ENCODE measurements around the gene FURIN. TPM values are rescaled to one million over a fixed set of nuclear protein-coding genes. Genes with fewer than 3 reads are reported as not detected.
"Not testable (repeated sequence)": the region's sequence is repeated elsewhere in the genome, so short reads cannot be mapped to it uniquely, and the experiment has no call there.

The FURIN gene
- total and polyA plus RNA-seq, 9 donors = 16.3 to 39.5 (median 34.5) TPM

DNA sequence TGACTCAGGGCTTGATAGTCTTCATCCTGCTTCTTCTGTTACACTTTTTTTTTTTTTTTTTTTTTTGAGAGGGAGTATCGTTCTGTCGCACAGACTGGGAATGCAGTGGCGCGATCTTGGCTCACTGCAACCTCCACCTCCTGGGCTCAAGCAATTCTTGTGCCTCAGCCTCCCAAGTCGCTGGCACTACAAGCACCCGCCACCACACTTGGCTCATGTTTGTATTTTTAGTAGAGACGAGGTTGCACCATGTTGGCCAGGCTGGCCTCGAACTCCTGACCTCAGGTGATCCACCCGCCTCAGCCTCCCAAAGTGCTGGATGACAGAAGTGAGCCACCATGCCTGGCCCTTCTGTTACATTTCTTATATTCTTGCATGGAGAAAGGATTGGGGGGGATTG is 6.6 kb downstream of the FURIN start:
- H3K9me3 ChIP-seq (replicated peaks; ENCODE audit: control insufficient read depth, low read depth, low read length); H3K27ac ChIP-seq (ENCODE audit: low read length); DNase-seq; H3K27me3 ChIP-seq (ENCODE audit: control insufficient read depth, insufficient read depth, low read length); H3K4me3 ChIP-seq (ENCODE audit: low read length): not testable (repeated sequence)
- WGBS (ENCODE audit: insufficient coverage) = 92% methylated on average over 5 of the region's 9 CpGs
- peaks cover 34% of the 10 kb centered on the region for H3K4me1 ChIP-seq (ENCODE audit: control insufficient read depth, insufficient read depth, low read length)
- peaks cover 46% of the 10 kb centered on the region for H3K36me3 ChIP-seq (ENCODE audit: control insufficient read depth, insufficient read depth, low read length)

DNA sequence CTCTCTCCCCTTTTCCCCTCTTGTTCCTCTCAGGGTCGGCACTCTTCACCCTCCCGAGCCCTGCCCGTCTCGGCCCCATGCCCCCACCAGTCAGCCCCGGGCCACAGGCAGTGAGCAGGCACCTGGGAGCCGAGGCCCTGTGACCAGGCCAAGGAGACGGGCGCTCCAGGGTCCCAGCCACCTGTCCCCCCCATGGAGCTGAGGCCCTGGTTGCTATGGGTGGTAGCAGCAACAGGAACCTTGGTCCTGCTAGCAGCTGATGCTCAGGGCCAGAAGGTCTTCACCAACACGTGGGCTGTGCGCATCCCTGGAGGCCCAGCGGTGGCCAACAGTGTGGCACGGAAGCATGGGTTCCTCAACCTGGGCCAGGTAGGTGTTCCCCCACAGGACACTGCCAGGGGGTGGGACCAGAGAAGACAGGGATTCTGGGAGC is 7.2 kb downstream of the FURIN start:
- Histone ChIP-seq H3K27ac (ENCODE audit: low read length) (no peak overlapping the region), H3K4me3 (ENCODE audit: low read length) (no peak overlapping the region), H3K36me3 (ENCODE audit: control insufficient read depth, insufficient read depth, low read length) (peaks cover 52% of the 10 kb centered on the region), H3K4me1 (ENCODE audit: control insufficient read depth, insufficient read depth, low read length) (peaks cover 29% of the 10 kb centered on the region), H3K27me3 (ENCODE audit: control insufficient read depth, insufficient read depth, low read length) (no peaks in the 10 kb centered on the region), H3K9me3 (replicated peaks; ENCODE audit: control insufficient read depth, low read depth, low read length) (no peaks in the 10 kb centered on the region)
- no peak for DNase-seq
- 95% methylated on average over 11 of the region's 12 CpGs for WGBS (ENCODE audit: insufficient coverage)

DNA sequence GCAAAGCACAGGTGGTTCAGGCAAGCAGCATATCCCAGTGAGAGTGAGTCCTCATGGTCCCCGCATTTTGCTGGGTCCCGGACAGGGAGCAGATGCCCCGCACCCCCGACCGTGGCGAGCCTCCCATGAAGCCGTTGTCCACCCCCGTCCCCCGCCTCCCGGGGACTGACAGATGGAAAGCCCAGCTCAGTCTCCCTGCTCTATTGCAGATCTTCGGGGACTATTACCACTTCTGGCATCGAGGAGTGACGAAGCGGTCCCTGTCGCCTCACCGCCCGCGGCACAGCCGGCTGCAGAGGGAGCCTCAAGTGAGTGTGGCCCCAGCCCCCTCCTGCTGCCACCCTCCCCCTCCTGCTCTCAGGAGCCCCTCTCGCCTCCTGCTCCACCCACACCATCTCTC is 7.7 kb downstream of the FURIN start:
- no peak for DNase-seq
- Histone ChIP-seq H3K27ac (ENCODE audit: low read length) (no peak overlapping the region), H3K27me3 (ENCODE audit: control insufficient read depth, insufficient read depth, low read length) (no peaks in the 10 kb centered on the region), H3K4me3 (ENCODE audit: low read length) (no peak overlapping the region), H3K9me3 (replicated peaks; ENCODE audit: control insufficient read depth, low read depth, low read length) (no peaks in the 10 kb centered on the region), H3K36me3 (ENCODE audit: control insufficient read depth, insufficient read depth, low read length) (peaks cover 57% of the 10 kb centered on the region), H3K4me1 (ENCODE audit: control insufficient read depth, insufficient read depth, low read length) (peaks cover 24% of the 10 kb centered on the region)
- 92% methylated on average over 20 of the region's 20 CpGs for WGBS (ENCODE audit: insufficient coverage)

DNA sequence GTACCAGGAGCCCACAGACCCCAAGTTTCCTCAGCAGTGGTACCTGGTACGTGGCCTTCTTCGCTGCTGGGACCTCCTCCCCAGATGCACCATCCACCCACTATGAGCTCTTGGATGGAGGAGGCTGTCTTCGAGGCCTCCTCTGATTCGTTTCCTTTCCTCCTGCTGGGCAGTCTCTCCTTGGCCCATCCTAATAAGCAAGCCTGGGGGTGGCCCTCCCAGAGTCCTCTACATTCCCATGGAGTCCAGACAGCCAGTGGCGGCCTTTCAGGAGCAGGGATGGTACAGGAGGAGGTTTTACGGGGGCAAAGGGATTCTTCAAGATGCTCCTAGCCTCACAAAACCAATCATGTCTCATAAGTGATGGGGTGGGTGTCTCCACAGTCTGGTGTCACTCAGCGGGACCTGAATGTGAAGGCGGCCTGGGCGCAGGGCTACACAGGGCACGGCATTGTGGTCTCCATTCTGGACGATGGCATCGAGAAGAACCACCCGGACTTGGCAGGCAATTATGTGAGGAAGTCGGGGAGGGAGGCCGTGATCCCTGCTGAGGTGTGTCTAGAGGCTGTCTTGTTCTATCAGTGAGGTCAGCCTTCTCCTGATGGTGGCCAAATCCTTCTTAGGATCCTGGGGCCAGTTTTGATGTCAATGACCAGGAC is 8.3 kb downstream of the FURIN start:
- H3K27me3 ChIP-seq (ENCODE audit: control insufficient read depth, insufficient read depth, low read length) = no peaks in the 10 kb centered on the region
- 96% methylated on average over 8 of the region's 15 CpGs for WGBS (ENCODE audit: insufficient coverage)
- H3K36me3 ChIP-seq (ENCODE audit: control insufficient read depth, insufficient read depth, low read length) = peaks cover 63% of the 10 kb centered on the region
- H3K27ac ChIP-seq (ENCODE audit: low read length) = no peak overlapping the region
- H3K9me3 ChIP-seq (replicated peaks; ENCODE audit: control insufficient read depth, low read depth, low read length) = no peaks in the 10 kb centered on the region
- H3K4me1 ChIP-seq (ENCODE audit: control insufficient read depth, insufficient read depth, low read length) = peaks cover 24% of the 10 kb centered on the region
- H3K4me3 ChIP-seq (ENCODE audit: low read length) = no peak overlapping the region
- no peak for DNase-seq

DNA sequence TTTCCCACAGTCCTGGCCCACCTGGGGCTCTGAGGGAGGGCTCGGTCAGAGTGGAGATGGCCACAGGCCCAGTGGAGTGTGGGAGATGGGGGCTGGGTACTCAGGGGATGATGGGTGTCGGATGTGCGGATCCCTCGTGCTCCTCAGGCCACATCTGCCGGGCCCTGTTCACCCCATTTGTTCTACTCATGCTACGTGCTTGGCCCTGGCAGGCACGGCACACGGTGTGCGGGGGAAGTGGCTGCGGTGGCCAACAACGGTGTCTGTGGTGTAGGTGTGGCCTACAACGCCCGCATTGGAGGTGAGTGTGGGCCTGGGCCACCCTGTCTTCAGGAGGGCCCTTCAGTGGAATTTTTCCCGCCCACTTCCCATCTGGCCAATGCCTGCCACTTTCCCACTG is 8.9 kb downstream of the FURIN start:
- WGBS (ENCODE audit: insufficient coverage) = 89% methylated on average over 6 of the region's 14 CpGs
- H3K27me3 ChIP-seq (ENCODE audit: control insufficient read depth, insufficient read depth, low read length) = no peaks in the 10 kb centered on the region
- DNase-seq = no peak
- no peak overlapping the region for H3K27ac ChIP-seq (ENCODE audit: low read length)
- peaks cover 22% of the 10 kb centered on the region for H3K4me1 ChIP-seq (ENCODE audit: control insufficient read depth, insufficient read depth, low read length)
- H3K9me3 ChIP-seq (replicated peaks; ENCODE audit: control insufficient read depth, low read depth, low read length) = no peaks in the 10 kb centered on the region
- no peak overlapping the region for H3K4me3 ChIP-seq (ENCODE audit: low read length)
- H3K36me3 ChIP-seq (ENCODE audit: control insufficient read depth, insufficient read depth, low read length) = peaks cover 66% of the 10 kb centered on the region

DNA sequence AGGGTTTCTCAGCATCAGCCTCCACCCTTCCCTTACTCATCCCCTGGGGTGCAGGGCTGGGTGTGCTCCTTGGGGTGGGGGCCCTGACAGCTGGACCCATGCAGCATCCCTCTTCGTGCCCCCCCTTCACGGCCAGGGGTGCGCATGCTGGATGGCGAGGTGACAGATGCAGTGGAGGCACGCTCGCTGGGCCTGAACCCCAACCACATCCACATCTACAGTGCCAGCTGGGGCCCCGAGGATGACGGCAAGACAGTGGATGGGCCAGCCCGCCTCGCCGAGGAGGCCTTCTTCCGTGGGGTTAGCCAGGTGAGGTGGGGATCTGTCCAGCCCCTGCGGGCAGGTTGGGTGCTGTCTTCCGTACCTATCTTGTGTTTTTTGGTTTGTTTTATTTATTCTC is 9.6 kb downstream of the FURIN start:
- Histone ChIP-seq H3K4me1 (ENCODE audit: control insufficient read depth, insufficient read depth, low read length) (peaks cover 16% of the 10 kb centered on the region), H3K4me3 (ENCODE audit: low read length) (no peak overlapping the region), H3K27me3 (ENCODE audit: control insufficient read depth, insufficient read depth, low read length) (no peaks in the 10 kb centered on the region), H3K36me3 (ENCODE audit: control insufficient read depth, insufficient read depth, low read length) (peaks cover 66% of the 10 kb centered on the region), H3K9me3 (replicated peaks; ENCODE audit: control insufficient read depth, low read depth, low read length) (no peaks in the 10 kb centered on the region), H3K27ac (ENCODE audit: low read length) (no peak overlapping the region)
- no CpG with 5 or more reads among the region's 14 CpGs for WGBS (ENCODE audit: insufficient coverage)
- no peak for DNase-seq

DNA sequence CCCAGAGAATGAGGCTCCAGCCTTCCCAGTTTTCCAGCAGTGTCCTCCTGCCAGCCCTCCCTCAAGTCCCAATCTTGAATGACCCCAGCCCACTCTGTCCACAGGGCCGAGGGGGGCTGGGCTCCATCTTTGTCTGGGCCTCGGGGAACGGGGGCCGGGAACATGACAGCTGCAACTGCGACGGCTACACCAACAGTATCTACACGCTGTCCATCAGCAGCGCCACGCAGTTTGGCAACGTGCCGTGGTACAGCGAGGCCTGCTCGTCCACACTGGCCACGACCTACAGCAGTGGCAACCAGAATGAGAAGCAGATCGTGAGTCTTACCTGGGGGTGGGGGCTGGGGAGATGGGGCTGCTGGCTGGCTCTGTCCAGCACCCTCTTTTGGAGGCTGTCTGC is 10.3 kb downstream of the FURIN start:
- Histone ChIP-seq H3K4me1 (ENCODE audit: control insufficient read depth, insufficient read depth, low read length) (peaks cover 15% of the 10 kb centered on the region), H3K27ac (ENCODE audit: low read length) (no peak overlapping the region), H3K36me3 (ENCODE audit: control insufficient read depth, insufficient read depth, low read length) (peaks cover 66% of the 10 kb centered on the region), H3K4me3 (ENCODE audit: low read length) (no peak overlapping the region), H3K27me3 (ENCODE audit: control insufficient read depth, insufficient read depth, low read length) (no peaks in the 10 kb centered on the region), H3K9me3 (replicated peaks; ENCODE audit: control insufficient read depth, low read depth, low read length) (no peaks in the 10 kb centered on the region)
- no peak for DNase-seq
- 90% methylated on average over 14 of the region's 15 CpGs for WGBS (ENCODE audit: insufficient coverage)

DNA sequence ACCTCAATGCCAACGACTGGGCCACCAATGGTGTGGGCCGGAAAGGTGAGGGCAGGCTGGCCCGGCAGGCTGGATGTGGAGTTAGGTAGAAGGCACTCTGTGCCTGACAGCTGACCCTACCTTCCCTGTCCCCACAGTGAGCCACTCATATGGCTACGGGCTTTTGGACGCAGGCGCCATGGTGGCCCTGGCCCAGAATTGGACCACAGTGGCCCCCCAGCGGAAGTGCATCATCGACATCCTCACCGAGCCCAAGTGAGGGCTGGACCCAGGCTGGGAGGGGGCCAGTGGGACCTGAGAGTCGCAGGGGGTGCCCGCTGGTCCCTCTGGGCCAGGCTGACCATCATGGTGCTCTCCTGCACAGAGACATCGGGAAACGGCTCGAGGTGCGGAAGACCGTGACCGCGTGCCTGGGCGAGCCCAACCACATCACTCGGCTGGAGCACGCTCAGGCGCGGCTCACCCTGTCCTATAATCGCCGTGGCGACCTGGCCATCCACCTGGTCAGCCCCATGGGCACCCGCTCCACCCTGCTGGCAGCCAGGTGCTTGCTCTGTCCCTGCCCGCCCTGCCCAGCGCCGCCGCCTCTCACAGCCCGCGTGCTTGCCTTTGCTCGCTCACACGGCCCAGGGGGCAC is 11.5 kb downstream of the FURIN start:
- peaks cover 17% of the 10 kb centered on the region for H3K4me1 ChIP-seq (ENCODE audit: control insufficient read depth, insufficient read depth, low read length)
- WGBS (ENCODE audit: insufficient coverage) = 93% methylated on average over 34 of the region's 35 CpGs
- H3K9me3 ChIP-seq (replicated peaks; ENCODE audit: control insufficient read depth, low read depth, low read length) = no peaks in the 10 kb centered on the region
- no peak overlapping the region for H3K27ac ChIP-seq (ENCODE audit: low read length)
- no peaks in the 10 kb centered on the region for H3K27me3 ChIP-seq (ENCODE audit: control insufficient read depth, insufficient read depth, low read length)
- peaks cover 66% of the 10 kb centered on the region for H3K36me3 ChIP-seq (ENCODE audit: control insufficient read depth, insufficient read depth, low read length)
- no peak for DNase-seq
- no peak overlapping the region for H3K4me3 ChIP-seq (ENCODE audit: low read length)

DNA sequence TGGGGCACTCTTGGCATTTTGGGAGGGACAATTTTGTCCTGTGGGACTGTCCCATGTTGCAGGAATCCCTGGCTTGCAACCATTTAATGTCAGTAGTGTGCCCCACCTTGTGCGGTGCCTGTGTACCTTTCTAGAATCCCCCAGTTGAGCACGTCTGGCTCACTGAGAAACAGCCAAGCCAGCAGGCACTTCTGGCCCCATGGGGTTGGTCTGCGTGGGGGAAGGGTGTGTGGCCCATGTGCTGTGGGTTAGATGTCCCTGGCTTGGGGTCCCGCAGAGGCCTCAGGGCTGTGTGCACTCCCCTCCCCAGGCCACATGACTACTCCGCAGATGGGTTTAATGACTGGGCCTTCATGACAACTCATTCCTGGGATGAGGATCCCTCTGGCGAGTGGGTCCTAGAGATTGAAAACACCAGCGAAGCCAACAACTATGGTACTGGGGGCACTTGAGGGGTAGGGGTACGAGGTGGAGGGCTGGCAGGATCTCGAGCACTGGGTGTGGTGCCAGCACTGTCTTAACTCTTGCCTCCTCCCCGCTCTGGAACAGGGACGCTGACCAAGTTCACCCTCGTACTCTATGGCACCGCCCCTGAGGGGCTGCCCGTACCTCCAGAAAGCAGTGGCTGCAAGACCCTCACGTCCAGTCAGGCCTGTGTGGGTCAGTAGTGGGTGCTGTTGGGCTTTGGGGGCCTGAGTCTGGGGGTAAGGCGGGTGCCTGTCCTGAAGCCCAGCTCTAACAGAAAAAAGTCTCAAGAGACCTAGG is 12.2 kb downstream of the FURIN start:
- DNase-seq = no peak
- 86% methylated on average over 9 of the region's 16 CpGs for WGBS (ENCODE audit: insufficient coverage)
- H3K4me1 ChIP-seq (ENCODE audit: control insufficient read depth, insufficient read depth, low read length) = peaks cover 24% of the 10 kb centered on the region
- H3K9me3 ChIP-seq (replicated peaks; ENCODE audit: control insufficient read depth, low read depth, low read length) = no peaks in the 10 kb centered on the region
- H3K27ac ChIP-seq (ENCODE audit: low read length) = no peak overlapping the region
- H3K4me3 ChIP-seq (ENCODE audit: low read length) = no peak overlapping the region
- H3K36me3 ChIP-seq (ENCODE audit: control insufficient read depth, insufficient read depth, low read length) = peaks cover 63% of the 10 kb centered on the region
- no peaks in the 10 kb centered on the region for H3K27me3 ChIP-seq (ENCODE audit: control insufficient read depth, insufficient read depth, low read length)

DNA sequence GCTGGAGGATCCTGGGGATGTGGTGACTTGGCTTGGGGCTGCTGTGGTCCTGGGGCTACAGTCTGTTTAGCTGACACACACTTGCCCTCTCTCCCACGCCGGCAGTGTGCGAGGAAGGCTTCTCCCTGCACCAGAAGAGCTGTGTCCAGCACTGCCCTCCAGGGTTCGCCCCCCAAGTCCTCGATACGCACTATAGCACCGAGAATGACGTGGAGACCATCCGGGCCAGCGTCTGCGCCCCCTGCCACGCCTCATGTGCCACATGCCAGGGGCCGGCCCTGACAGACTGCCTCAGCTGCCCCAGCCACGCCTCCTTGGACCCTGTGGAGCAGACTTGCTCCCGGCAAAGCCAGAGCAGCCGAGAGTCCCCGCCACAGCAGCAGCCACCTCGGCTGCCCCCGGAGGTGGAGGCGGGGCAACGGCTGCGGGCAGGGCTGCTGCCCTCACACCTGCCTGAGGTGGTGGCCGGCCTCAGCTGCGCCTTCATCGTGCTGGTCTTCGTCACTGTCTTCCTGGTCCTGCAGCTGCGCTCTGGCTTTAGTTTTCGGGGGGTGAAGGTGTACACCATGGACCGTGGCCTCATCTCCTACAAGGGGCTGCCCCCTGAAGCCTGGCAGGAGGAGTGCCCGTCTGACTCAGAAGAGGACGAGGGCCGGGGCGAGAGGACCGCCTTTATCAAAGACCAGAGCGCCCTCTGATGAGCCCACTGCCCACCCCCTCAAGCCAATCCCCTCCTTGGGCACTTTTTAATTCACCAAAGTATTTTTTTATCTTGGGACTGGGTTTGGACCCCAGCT is 13.0 kb downstream of the FURIN start:
- H3K9me3 ChIP-seq (replicated peaks; ENCODE audit: control insufficient read depth, low read depth, low read length) = no peaks in the 10 kb centered on the region
- peaks cover 55% of the 10 kb centered on the region for H3K36me3 ChIP-seq (ENCODE audit: control insufficient read depth, insufficient read depth, low read length)
- H3K27ac ChIP-seq (ENCODE audit: low read length) = no peak overlapping the region
- no peak for DNase-seq
- 79% methylated on average over 22 of the region's 35 CpGs for WGBS (ENCODE audit: insufficient coverage)
- H3K27me3 ChIP-seq (ENCODE audit: control insufficient read depth, insufficient read depth, low read length) = no peaks in the 10 kb centered on the region
- H3K4me3 ChIP-seq (ENCODE audit: low read length) = no peak overlapping the region
- H3K4me1 ChIP-seq (ENCODE audit: control insufficient read depth, insufficient read depth, low read length) = peaks cover 30% of the 10 kb centered on the region
